NOMO-1 treated with DMSO at 0.1 percent for 48 hours (cell line): ENCODE measurements around the gene BARX1.
A peak's percentile ranks its signal among the peaks of the same experiment; 100 is the strongest.
"Not testable (repeated sequence)": the region's sequence is repeated elsewhere in the genome, so short reads cannot be mapped to it uniquely, and the experiment has no call there.

ENCODE experiments used
- DNase-seq: peaks from one replicate; lab custom pipeline; 2025; ENCODE audit not compliant: unreplicated experiment; lab: John Stamatoyannopoulos, UW

Gene BARX1

DNA sequence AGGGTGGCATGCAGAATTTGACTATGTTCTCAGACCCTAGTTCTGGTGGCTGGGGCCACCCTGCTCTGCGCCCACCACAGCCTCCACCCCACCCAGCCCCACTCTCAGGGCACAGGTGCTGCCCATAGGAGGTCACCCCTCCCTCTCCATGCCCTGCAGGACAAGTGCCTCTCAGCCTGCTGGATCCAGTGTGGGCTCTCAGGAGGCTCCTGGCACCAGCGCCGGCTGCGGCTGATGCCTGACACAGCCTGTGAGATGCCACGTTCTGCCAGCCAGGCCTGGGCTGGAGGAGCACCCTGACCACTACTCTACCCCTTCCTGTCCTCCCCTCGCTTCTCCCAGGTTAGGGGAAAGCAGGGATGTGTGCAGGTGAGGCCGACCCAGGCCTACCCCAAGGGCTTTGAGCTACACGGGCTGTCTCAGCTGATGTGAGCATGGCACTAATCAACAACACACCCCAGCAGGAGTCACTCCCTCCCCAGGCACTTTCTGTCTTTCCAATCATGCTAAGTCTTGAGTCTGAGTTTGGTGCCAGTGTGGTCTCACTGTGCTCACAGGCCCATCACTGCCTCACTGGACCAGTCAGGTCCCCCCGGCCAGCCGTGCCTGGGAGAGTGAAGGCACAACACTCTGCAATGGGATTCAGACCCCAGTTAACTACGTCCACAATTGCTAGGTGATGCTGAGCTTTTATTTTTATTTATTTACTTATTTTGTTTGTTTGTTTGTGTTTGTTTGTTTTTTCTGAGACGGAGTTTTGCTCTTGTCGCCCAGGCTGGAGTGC lies 12.1 kb upstream of the BARX1 start:
- no peak for DNase-seq

DNA sequence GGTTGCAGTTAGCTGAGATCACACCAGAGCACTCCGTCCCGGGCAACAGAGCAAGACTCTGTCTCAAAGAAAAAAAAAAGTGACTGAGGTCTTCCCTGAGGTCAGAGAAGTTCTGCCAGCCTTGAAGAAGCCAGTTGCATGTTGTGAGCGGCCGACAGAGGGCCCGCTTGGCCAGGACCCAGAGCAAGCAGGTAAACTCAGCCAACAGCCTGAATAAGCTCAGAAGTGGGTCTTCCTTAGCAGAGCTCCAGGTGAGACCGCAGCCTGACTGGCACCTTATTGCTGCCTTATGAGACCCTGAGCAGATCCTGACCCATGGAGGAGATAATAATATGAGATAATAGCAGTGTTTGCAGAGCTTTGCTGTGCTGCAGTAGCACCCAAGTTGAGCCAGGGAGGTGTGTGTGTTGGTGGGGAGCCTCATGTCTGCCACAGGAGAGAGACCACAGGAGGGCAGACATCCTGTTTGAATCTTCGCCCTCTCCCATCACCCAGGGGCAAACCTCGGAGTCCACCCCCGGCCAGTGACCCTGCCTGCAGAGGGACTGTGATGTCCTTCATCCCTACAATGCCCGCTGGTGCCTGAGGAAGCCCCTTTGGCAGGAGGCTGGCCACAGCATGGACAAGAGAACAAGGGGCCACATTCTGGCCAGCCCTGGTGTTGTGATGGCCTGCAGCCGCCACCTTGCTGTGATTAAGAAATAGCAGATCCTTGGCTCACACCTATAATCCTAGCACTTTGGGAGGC lies 10.8 kb upstream of the BARX1 start:
- no peak for DNase-seq

- no peak for DNase-seq
Observed at GRCh38 chr9:93964685-93965084, 9.5 kb upstream of the BARX1 start.

- DNase-seq, result no peak
Observed at GRCh38 chr9:93963969-93964368, 8.8 kb upstream of the BARX1 start.

DNA sequence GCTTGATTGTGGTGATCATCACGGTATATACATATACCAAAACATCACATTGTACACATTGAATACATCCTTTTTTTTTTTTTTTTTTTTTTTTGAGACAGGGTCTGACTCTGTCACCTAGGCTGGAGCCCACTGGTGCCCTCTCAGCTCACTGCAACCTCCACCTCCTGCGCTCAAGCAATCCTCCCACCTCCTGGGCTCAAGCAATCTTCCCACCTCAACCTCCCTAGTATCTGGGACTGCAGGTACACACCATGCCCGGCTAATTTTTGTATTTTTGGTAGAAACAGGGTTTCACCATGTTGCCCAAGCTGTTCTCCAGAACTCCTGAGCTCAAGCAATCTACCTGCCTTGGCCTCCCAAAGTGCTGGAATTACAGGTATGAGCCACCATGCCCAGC lies 8.3 kb upstream of the BARX1 start:
- not testable (repeated sequence) for DNase-seq

- DNase-seq, result peak; percentile 79
Observed at GRCh38 chr9:93962561-93963440, 7.6 kb upstream of the BARX1 start.

DNA sequence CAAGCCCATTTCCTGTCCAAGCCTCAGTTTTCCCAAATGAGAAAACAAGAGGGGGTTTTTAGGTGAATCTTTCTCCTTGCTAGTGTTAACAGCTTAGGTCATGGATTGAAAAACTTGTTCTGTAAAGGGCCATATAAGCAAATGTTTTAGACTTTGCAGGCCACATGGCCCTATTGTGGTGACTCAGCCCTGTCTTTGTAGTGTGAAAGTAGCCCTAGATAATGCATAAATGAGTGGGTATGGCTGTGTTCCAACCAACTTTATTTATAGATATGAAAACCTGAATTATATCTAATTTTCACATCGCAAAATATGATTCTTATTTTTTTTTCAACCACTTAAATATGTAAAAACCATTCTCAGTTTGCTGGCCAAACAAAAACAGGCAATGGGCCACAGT lies 6.9 kb upstream of the BARX1 start:
- DNase-seq, result no peak

- DNase-seq, result no peak
Observed at GRCh38 chr9:93960971-93961841, 6.1 kb upstream of the BARX1 start.

DNA sequence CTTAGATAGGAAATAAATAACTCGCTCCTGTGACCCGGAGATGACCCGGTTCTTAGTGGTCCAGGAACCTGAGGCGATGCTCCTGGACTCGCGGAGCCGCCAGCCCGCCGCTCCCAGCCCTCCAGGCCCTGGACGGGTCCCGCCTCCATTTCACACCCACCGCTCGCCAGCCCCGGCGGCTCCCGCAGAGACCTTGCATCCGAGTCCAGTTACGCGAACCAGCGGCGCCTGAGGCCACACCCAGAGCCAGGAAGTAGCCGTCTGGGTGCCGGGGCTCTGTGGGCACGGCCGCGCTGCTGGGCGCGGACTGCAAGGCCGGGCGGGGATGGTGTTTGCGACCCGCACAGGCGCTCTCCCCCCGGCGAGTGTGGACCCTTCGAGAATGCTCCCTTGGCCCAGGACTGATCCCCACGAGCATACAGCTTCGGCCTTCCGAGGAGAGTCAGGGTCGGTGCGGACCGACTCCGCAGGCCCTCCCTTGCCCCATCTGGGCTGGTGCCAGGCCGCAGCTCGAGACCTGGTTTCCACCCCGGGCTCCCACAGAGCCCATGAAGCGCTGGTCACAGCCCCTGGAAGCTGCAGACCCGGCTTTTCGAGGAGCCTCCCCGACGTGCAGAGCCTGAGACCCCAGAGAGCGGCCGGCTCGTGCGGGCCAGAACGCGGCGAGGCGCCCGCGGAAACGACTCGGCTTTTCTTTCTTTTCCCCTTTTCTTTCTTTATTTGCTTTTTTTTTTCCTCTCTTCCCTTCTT lies 5.2 kb upstream of the BARX1 start:
- no peak for DNase-seq

DNA sequence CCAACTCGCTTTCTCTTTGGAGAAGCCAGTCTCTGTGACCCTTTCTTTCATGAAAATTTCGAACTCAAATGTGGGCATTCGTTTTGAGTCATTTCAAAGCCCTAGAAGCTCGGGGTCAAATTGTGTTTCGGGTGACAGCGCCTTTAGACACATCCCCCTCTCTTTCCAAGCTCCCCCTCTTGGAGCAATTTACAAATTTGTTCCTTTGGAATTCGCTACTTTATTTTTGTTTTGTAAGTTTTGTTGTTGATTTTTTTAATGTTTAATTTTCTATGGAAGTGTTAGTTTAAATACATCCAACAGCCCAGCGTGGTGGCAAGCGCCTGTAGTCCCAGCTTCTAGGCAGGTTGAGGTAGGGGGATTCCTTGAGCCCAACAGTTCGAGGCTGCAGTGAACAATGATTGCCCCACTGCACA lies 4.6 kb upstream of the BARX1 start:
- DNase-seq, result no peak

DNA sequence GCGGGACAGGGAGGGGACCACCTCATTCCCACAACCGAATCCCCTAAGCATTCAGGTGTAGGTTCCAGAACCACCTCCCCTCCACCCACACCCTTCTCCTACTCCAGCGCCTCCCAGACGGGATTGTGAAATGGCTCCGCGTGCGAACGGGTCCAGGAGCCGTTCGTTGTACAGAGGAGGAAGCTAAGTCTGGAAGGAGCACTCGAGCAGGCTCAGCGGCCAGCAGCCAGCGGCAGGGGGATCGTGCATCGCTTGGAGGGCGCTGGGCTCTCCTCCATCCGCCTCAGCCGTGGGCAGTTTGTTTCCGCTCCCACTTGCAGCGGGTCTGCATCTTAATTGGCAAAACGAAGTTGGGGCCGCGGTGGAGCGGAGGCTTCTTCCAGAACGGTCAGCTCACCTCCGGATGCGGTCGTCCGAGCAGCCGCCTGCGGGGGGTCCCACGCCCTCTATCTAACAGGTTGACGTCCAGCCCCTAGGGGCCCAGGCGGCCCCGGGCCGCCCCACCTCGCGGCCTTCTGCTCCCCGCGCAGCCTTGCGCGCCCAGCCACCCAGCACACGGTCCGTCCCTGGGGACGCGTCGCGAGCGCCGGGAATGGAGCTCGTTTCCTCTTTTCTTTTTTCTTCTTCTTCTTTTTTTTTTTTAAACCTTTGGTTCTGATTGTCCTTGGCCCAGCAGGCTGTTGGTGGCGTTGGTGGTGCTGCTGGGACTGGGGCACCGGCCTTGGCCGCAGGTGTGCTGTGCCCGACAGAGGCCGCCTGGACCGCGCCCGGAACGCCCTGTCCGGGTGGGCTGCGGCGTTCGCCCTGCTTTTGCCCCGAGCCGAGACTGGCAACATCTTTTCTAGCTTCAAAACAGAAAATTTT lies 3.9 kb upstream of the BARX1 start:
- DNase-seq, result peak; percentile 36

GRCh38 chr9:93958121-93958818 lies 3.1 kb upstream of the BARX1 start:
- no peak for DNase-seq

DNA sequence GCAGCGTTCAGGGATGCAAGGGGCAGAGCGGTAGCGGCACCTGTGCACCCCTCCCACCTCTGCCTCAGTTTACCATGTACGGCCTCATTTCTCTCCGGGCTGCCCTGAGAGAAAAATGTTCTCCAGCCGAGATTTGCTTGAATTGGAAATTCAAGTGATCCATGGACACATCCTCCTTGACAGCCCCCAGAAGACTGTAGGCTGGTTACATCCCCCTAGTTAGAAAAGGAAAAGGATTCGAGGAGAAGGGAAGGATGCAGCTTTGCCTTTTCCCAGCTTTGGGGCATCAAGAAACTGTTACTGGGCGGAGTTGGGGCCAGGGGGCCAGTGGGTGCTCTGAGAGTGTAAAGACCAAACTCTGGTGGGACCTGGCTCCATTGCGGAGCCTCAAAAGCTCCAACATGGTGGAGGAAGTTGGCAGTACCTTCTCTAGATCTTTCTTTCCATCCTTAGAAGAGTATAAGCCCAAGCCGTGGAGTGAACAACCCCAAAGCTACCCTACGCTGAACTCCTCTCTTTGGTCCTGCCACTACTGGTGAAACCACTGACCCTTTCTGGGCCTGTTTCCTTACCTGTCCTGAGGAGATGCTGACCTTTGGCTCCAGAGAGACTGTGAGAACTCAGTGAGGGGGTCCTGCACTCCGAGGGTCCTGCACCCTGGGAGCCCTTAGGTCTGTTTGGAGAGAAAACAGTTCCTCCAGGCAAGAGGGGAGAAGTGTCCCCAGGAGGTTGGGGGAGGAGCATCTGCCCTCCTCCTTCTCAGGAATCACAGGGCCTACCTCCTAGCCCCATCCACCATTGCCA lies 1.0 kb upstream of the BARX1 start:
- no peak for DNase-seq

- no peak for DNase-seq
Observed at GRCh38 chr9:93954434-93955061, 607 bp downstream of the BARX1 start.

- DNase-seq, result no peak
Observed at GRCh38 chr9:93953496-93954433, 1.4 kb downstream of the BARX1 start.
